22Rv1 (cell line): ENCODE data around the gene PPP1R15B.

Experiments
- CTCF ChIP-seq: fragments of 450-650 bp; IDR thresholded peaks from 2 replicates; pipeline ENCODE4 v1.5.1; 2017; ENCODE audit warnings: mild to moderate bottlenecking
- ZFX ChIP-seq: fragments of 450-650 bp; IDR thresholded peaks from 2 replicates; pipeline ENCODE4 v1.6.1; 2017; ENCODE audit warnings: antibody characterized with exemption, borderline replicate concordance

- TF ChIP-seq CTCF (no peak), ZFX (no peak)
Observed at GRCh38 chr1:204358605-204359004, 53.0 kb downstream of the PPP1R15B start.
